GM19025 (cell line): ENCODE data around the gene MTHFSD.

Experiments
- ATAC-seq: cut with Tn5 transposase; IDR thresholded peaks from one replicate; pipeline ENCODE4 v1.9.1; 2021; ENCODE audit warnings: mild to moderate bottlenecking, low read depth, moderate library complexity; ENCODE audit not compliant: unreplicated experiment

MTHFSD gene

GRCh38 chr16:86584071-86584685 lies 29.1 kb upstream of the MTHFSD start:
- ATAC-seq, result no peak

GRCh38 chr16:86581458-86581857 lies 26.4 kb upstream of the MTHFSD start:
- no peak for ATAC-seq

- ATAC-seq, result no peak
Observed at GRCh38 chr16:86580791-86581170, 25.7 kb upstream of the MTHFSD start.

- ATAC-seq, result no peak
Observed at GRCh38 chr16:86580063-86580790, 25.2 kb upstream of the MTHFSD start.

- no peak for ATAC-seq
Observed at GRCh38 chr16:86579268-86580062, 24.4 kb upstream of the MTHFSD start.

- ATAC-seq, result no peak
Observed at GRCh38 chr16:86578611-86579267, 23.7 kb upstream of the MTHFSD start.

- no peak for ATAC-seq
Observed at GRCh38 chr16:86578061-86578599, 23.1 kb upstream of the MTHFSD start, which contains the start of gene FOXL1. Gene FOXL1 (plus strand): TSS chr16:86578549. CDS start chr16:86578724, 175 bp downstream.

GRCh38 chr16:86577314-86577971 lies 22.4 kb upstream of the MTHFSD start:
- ATAC-seq, result no peak

GRCh38 chr16:86576591-86577313 lies 21.7 kb upstream of the MTHFSD start:
- ATAC-seq, result no peak

GRCh38 chr16:86575754-86576557 lies 20.9 kb upstream of the MTHFSD start:
- ATAC-seq, result no peak

GRCh38 chr16:86575095-86575685 lies 20.2 kb upstream of the MTHFSD start:
- ATAC-seq, result no peak

GRCh38 chr16:86574646-86575045 lies 19.6 kb upstream of the MTHFSD start:
- ATAC-seq, result no peak

- no peak for ATAC-seq
Observed at GRCh38 chr16:86573646-86574508, 18.8 kb upstream of the MTHFSD start.

- no peak for ATAC-seq
Observed at GRCh38 chr16:86573215-86573614, 18.2 kb upstream of the MTHFSD start.

- no peak for ATAC-seq
Observed at GRCh38 chr16:86572606-86573005, 17.6 kb upstream of the MTHFSD start.

- no peak for ATAC-seq
Observed at GRCh38 chr16:86572041-86572521, 17.0 kb upstream of the MTHFSD start.

GRCh38 chr16:86571530-86571915 lies 16.5 kb upstream of the MTHFSD start:
- ATAC-seq, result no peak
